Nephron (organoid): ENCODE data around the gene STX1A.
A peak's percentile ranks its signal among the peaks of the same experiment; 100 is the strongest.

ENCODE experiments used
- H3K27ac Mint-ChIP-seq, 3 experiments: 2 replicates each; pipeline ENCODE4 v1.8.0; 2020; ENCODE audit warnings: mixed read lengths in 3 of 3, mild to moderate bottlenecking in 2 of 3, moderate library complexity in 1 of 3
- H3K27me3 Mint-ChIP-seq: 2 replicates; pipeline ENCODE4 v1.8.0; 2021; ENCODE audit warnings: low read depth, mild to moderate bottlenecking, moderate library complexity, mixed read lengths
- H3K36me3 Mint-ChIP-seq: 2 replicates; pipeline ENCODE4 v1.8.0; 2020; ENCODE audit warnings: low read depth, mixed read lengths
- H3K4me1 Mint-ChIP-seq: 2 replicates; pipeline ENCODE4 v1.8.0; 2020; ENCODE audit warnings: mixed read lengths
- H3K4me3 Mint-ChIP-seq, 3 experiments: 2 replicates each; pipeline ENCODE4 v1.8.0; 2020; ENCODE audit warnings: mild to moderate bottlenecking in 3 of 3, mixed read lengths in 3 of 3, moderate library complexity in 2 of 3
- H3K9me3 Mint-ChIP-seq: 2 replicates; pipeline ENCODE4 v1.8.0; 2020; ENCODE audit warnings: mixed read lengths
- TF ChIP-seq, protein P1 (sequence below), 3 experiments: fragments of 200-600 bp; sonication (generic); IDR thresholded peaks; one replicate each; pipeline ENCODE4 v1.5.0; 2021; ENCODE audit warnings: antibody characterized with exemption in 3 of 3; ENCODE audit not compliant: unreplicated experiment in 3 of 3

STX1A gene

DNA sequence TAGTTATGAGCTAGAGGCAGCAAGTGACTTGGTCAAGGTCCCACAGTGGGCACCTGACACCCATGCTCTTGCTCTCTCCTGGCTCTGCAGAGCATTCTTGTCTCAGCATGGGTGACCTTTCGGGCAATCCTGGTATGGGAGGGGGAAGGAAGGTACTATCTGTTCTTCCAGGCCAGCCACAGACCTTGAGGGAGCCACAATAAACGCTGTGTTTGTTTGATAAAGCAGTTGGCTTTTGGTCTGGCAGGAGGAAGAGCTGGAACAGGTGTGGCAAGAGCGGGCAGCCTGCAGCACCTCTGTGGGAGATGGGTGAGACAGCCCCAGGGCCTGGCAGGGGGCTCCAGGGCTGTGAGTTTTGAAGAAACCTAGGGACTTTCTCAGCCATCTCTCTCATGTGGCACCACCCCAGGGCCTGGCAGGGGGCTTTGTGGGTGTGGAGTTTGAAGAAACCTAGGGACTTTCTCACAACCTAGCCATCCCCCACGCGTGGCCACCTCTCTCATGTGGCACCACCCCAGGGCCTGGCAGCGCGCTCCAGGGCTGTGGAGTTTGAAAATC is 39.2 kb upstream of the STX1A start:
- no peak overlapping the region for H3K4me3 Mint-ChIP-seq
- H3K4me1 Mint-ChIP-seq = no peaks in the 10 kb centered on the region
- TF ChIP-seq, protein P1, sequence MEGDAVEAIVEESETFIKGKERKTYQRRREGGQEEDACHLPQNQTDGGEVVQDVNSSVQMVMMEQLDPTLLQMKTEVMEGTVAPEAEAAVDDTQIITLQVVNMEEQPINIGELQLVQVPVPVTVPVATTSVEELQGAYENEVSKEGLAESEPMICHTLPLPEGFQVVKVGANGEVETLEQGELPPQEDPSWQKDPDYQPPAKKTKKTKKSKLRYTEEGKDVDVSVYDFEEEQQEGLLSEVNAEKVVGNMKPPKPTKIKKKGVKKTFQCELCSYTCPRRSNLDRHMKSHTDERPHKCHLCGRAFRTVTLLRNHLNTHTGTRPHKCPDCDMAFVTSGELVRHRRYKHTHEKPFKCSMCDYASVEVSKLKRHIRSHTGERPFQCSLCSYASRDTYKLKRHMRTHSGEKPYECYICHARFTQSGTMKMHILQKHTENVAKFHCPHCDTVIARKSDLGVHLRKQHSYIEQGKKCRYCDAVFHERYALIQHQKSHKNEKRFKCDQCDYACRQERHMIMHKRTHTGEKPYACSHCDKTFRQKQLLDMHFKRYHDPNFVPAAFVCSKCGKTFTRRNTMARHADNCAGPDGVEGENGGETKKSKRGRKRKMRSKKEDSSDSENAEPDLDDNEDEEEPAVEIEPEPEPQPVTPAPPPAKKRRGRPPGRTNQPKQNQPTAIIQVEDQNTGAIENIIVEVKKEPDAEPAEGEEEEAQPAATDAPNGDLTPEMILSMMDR (IDR thresholded peaks at IDR 0.05; ENCODE audit: unreplicated experiment in 3 of 3) = no peak
- no peaks in the 10 kb centered on the region for H3K9me3 Mint-ChIP-seq
- peaks cover 1% of the 10 kb centered on the region for H3K27me3 Mint-ChIP-seq
- H3K27ac Mint-ChIP-seq = peak overlapping the region in 1 of 3 experiments; percentile 56
- H3K36me3 Mint-ChIP-seq = no peaks in the 10 kb centered on the region

DNA sequence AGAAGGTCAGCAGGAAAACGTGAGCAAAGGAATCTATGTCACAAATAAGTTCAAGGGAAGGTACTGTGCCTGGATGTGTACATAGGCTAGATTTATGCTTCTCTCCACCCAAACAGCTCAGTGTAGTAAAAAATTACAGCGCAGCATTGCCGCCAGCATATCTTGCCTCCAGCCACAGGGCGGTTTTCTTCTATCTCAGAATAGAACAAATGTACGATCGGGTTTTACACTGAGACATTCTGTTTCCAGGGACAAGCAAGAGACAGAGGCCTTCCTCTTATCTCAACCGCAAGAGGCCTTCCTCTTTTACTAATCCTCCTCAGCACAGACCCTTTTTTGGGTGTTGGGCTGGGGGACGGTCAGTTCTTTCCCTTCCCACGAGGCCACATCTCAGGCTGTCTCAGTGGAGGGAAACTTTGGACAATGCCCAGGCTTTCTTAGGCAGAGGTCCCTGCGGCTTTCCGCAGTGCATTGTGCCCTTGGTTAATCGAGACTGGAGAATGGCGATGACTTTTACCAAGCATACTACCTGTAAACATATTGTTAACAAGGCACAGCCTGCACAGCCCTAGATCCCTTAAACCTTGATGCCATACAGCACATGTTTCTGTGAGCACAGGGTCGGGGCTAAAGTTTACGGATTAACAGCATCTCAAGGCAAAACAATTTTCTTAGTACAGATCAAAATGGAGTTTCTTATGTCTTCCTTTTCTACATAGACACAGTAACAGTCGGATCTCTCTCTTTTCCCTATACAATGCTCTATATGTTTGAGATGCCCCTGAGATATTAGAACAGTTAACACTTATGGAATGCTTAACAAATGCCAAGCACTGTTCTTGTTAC is 30.7 kb upstream of the STX1A start:
- Mint-ChIP-seq H3K9me3 (peaks cover 2% of the 10 kb centered on the region), H3K27me3 (peaks cover 4% of the 10 kb centered on the region), H3K4me1 (peaks cover 6% of the 10 kb centered on the region), H3K36me3 (peaks cover 6% of the 10 kb centered on the region), H3K4me3 (no peak overlapping the region), H3K27ac (peak overlapping the region in 2 of 3 experiments; percentile 19 to 42)
- TF ChIP-seq, protein P1 (IDR thresholded peaks at IDR 0.05; ENCODE audit: unreplicated experiment in 3 of 3) = no peak

DNA sequence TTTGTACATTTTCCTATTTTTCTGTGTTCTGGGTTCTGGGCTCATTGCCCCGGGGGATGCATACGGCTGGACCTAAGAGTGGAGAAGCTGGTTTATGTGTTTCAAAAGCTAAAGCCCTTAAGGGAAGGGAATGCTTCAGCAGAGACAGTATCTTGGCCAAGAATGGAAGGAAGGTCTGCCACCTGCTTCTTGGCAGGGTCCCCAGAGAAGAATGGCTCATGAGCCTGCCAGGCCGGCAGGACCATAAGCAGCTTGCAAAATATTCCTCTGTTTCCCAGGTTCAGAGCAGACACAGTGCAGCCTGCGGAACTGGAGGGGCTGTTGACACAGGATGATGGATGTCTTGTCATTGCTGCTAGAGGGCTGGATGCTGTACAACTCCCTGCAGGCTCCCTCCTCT is 26.9 kb upstream of the STX1A start:
- Mint-ChIP-seq H3K4me1 (peaks cover 24% of the 10 kb centered on the region), H3K27me3 (peaks cover 10% of the 10 kb centered on the region), H3K27ac (peak overlapping the region; percentile 74 to 91 (median 90)), H3K36me3 (peaks cover 6% of the 10 kb centered on the region), H3K9me3 (peaks cover 2% of the 10 kb centered on the region), H3K4me3 (no peak overlapping the region)
- TF ChIP-seq, protein P1 (IDR thresholded peaks at IDR 0.05; ENCODE audit: unreplicated experiment in 3 of 3) = no peak

DNA sequence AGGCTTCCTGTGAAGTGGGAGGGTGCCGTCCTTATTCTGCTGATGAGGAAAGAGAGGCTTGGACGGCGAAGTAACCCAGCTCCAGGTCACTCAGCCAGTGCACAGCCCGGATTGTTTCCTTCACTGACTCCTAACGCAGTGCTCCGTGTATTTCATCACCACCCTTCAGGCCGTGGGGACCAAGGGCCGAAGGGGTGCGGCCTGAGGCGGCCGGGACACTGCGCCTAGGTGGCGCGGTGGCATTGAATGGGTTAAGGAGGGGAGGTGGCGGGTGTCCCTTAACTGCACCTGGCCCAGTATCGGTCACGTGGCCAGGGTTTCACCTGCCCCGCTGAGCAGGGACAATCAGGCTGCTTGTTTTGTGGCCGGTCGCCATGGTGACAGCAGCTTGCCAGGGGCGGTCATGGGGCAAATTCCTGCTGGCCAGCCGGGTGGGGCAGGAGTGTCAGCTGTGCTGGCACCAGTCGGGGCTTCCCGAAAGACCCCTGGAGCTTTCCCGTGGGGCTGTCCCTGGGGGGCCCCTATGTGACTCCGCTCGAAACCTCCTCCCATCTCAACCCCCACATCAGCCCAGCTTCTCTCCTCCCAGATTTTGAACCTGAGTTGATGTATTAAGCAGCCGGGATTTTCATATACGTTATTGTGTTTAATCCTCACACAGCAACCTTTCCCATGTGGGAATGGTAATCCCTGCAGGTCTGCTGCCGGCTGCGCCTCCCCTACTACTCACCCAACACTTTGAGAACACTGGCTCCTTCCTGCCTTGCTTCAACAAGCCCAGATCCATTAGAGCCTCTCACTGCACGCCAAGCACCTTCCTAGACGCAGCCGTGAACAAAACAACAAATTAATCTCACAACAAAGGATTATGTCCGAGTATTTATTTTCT is 23.5 kb upstream of the STX1A start:
- Mint-ChIP-seq H3K27ac (peak overlapping the region; percentile 92 to 98 (median 93)), H3K9me3 (no peaks in the 10 kb centered on the region), H3K4me1 (peaks cover 25% of the 10 kb centered on the region), H3K4me3 (peak overlapping the region; percentile 53 to 60 (median 57)), H3K36me3 (no peaks in the 10 kb centered on the region), H3K27me3 (peaks cover 10% of the 10 kb centered on the region)
- TF ChIP-seq, protein P1 (IDR thresholded peaks at IDR 0.05; ENCODE audit: unreplicated experiment in 3 of 3) = no peak

DNA sequence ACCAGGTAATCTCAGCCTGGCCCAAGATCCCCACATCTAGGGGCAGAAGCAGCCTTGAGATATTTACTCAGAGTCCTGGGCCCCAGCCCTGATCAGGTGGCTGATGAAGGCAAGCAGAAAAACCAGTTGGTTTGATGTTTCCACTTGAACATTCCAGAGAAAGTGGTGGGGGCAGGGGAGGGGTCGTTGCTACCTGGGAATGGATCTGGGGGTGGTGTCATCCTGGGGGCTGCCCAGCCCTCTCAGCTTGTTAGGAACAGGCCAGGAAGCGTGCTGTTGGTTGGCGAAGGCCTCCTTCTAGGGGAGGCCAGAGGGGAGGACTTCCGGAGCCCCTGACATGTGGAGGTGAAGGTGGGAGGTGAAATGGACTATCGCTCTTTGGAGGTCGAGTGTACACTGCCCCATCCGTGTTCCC is 22.9 kb upstream of the STX1A start:
- H3K4me1 Mint-ChIP-seq = peaks cover 25% of the 10 kb centered on the region
- peak overlapping the region; percentile 92 to 98 (median 93) for H3K27ac Mint-ChIP-seq
- TF ChIP-seq, protein P1 (IDR thresholded peaks at IDR 0.05; ENCODE audit: unreplicated experiment in 3 of 3) = no peak
- no peaks in the 10 kb centered on the region for H3K36me3 Mint-ChIP-seq
- peaks cover 10% of the 10 kb centered on the region for H3K27me3 Mint-ChIP-seq
- no peaks in the 10 kb centered on the region for H3K9me3 Mint-ChIP-seq
- H3K4me3 Mint-ChIP-seq = peak overlapping the region; percentile 53 to 60 (median 57)
